IPS-NIHi11 (cell line): ENCODE measurements around the gene EMD.
"Not testable (repeated sequence)": the region's sequence is repeated elsewhere in the genome, so short reads cannot be mapped to it uniquely, and the experiment has no call there.

Source experiments
- DNase-seq: peaks from one replicate; pipeline ENCODE4 v3.0.0; 2012; ENCODE audit warnings: mixed read lengths, low spot score

The EMD gene

DNA sequence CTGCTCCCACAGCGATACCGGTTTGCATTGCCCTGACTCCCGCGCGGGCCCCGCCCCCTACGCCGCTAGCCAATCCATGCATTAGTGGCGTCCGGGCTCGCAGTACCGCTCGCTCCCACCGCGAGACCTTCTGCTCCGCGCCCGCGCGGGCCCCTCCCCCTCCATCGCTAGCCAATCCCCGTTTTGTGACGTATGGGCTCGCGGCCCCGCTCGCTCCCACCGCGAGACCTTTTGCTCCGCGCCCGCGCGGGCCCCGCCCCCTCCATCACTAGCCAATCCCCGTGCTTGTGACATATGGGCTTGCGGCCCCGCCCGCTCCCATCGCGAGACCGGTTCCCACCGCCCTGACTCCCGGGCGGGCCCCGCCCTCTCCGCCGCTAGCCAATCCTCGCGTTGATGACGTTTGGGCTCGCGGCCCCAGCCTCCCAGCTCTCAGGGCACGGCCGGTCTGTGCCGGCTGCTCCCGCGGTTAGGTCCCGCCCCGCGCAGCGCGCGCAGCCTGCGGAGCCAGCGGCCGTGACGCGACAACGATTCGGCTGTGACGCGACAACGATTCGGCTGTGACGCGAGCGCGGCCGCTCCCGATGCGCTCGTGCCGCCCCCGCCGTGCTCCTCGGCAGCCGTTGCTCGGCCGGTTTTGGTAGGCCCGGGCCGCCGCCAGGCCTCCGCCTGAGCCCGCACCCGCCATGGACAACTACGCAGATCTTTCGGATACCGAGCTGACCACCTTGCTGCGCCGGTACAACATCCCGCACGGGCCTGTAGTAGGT is at the start of gene EMD:
Gene EMD, plus strand, starts transcription at position 497 of the 770 bp plus-strand sequence. Its CDS starts 190 bp downstream, at position 687.
- peak; percentile 59 for DNase-seq

GRCh38 chrX:154332561-154332960 is 46.5 kb upstream of the EMD start:
- no peak for DNase-seq

DNA sequence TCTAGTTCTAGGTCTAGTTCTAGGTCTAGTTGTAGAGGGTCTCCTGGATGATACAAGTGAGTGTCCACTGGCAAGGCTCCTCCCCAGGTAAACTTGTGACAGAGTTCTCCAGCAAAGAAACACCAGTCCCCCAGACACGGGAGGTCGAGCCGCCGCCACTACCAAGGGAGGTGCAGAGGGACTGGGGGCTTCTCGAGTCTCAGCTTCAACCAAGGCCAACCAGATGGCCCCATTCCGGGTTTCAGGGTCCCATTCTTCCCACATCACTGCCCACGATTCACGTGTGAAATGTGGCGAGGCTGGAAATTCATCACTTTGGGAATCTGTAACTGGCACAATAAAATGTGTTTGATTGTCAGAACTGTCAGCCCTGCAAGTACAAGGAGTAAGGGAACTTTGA is 46.0 kb upstream of the EMD start:
- no peak for DNase-seq

- DNase-seq, result no peak
Measured at GRCh38 chrX:154333837-154334271, 45.2 kb upstream of the EMD start.

GRCh38 chrX:154334496-154334895 is 44.6 kb upstream of the EMD start:
- no peak for DNase-seq

GRCh38 chrX:154341399-154342298 is 37.4 kb upstream of the EMD start:
- not testable (repeated sequence) for DNase-seq

DNA sequence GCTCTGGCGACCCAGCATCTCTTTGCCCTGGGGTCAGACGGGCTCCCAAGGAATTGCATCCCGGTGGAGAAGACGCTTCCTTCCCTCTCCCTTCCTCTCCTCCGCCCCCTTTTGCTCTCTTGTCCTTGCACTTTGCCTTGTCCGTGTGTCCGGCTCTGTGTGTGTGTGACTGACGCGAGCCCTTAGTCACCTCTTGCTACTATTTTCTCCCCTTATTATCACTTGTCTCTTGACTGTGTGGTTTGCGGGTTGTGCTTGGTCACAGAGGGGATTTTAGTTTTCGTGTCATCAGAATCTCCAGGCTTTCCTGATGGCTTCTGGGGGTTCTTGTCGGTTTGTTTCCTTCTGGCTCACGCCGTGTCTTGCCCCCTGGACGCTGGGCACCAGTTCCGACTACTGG is 36.0 kb upstream of the EMD start:
- DNase-seq, result not testable (repeated sequence)

- not testable (repeated sequence) for DNase-seq
Measured at GRCh38 chrX:154343620-154344019, 35.5 kb upstream of the EMD start.

DNA sequence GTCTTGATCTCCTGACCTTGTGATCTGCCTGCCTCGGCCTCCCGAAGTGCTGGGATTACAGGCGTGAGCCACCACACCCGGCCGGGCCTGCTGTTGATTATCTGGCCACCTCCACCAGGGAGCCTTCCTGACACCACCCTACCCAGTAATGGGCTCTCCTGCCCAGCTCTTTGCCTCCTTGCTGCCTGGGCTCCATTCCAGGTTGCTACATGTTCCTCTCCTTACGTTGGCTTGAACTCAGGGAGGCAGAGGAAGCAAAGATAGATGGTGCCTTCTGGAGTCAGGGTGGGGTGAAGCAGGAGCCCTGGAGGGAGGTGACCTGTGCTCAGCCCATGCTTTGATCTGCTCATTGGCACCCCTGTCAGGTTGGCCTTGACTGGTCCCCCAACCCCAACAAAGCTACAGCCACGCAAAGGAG is 31.0 kb upstream of the EMD start:
- DNase-seq, result no peak

DNA sequence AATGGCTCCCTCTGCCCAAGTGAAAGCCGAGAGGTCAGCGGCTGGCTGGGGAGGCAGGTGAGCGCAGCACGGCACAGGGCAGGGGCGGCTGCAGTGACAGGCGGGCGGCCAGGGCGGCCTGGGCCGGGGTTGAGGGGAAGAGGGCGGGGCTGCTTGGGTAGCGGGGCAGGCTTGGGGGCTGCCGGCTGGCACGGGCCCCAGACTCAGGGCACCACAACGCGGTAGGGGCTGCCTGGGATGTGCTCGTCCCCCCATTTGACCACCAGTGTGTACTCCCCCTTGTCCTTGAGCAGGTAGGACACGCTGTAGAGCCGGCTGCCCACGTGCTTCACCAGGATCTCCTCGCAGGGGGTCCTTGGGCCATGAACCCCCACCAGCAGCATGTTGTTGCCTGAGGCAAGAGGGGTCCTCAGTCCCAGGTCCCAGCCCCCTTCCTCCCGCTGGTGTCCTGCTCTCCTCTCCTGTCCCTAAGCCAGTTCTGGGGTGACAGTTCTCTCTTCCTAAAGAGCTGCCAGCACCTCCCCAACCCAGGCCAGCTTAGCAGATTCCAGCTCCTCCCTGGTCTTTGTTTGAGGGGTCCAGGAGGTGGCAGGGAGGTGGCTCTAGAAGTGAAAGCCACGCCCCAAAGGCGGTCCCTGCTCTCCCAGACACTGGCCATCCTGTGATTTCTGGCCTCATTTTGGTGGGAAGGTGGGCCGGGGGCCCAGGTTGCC is 30.3 kb upstream of the EMD start:
- no peak for DNase-seq

DNA sequence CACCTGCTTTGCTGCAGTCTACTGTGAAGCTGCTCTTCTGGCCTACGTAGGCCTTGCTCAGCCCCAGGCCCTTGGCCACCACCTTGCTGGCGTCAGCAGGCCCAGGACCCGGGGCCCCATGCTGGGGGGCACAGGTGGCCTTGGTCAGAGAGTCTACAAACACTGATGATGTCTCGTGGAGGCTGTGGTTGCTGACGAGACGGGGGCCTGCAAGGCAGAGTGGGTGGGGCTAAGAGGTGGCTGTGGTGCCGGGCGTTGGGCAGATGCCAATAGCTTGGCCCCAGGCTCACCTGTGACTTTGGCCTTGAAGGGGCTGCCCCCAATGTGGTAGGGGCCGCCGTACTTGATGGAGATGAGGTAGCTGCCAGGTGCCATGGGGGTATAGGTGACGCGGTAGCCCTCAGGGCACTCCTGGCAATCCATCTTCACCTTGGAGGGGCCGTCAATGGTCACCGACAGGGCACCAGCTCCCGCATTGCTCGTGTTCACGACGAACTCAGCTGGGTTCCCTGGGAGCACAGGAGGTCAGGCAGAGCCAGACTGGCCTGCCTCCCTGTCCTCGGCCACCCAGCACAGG is 29.6 kb upstream of the EMD start:
- no peak for DNase-seq

DNA sequence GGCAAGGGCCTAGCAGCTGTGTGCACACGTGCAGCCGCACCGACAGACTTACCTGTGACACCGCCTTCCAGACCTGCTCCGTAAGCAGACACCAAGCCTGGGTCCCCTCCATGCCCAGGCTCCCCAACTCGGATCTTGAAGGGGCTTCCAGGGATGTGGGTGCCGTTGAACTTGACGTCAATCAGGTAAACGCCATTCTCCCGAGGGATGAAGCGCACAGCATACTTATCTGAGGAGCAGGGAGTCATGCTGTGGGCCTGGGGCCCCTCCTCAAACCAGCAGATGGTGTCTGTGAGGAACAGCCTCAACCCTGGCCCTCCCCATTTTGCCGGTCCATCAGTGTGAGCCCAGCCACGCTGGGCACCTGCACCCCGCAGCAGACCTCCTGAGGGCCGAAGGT is 29.1 kb upstream of the EMD start:
- DNase-seq, result no peak

GRCh38 chrX:154350429-154351182 is 28.5 kb upstream of the EMD start:
- no peak for DNase-seq

DNA sequence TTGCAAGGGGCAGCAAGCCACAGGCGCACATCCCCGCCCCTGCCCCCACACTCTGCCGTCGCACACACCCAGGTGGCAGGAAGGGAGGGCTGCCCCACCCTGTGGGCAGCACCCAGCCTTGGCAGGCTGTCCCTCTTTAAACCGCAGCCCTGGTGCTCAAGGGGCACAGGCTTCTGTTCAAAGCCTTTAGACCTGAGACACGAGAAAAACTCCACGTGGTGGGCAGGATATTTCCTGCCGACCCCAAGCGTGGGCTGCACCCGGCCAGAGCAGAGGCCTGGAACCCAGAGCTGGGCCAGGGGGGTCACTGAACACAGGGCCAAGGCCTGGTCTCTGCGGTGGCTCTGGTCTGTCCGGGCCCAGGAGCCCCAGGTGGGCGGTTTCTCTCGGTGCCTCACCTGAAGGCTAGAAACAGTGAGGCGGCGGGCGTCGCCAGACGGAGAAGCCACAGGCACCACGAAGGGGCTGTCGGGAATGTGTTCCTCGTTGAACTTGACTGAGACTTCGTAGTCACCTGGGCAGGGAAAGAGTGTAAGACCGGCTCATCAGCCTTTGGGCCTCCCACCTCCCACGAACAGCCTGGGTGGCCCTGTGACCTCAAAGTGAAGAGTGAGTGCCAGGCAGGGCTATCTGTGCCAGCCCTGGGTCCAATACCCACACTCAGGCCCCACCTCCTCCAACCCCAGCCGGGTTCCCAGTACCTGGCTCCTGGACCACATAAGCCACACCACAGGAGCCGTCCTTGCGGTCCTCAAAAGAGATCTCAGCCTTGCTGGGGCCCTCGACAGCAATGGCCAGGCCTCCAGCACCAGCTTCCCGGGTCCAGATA is 27.7 kb upstream of the EMD start:
- no peak for DNase-seq

- no peak for DNase-seq
Measured at GRCh38 chrX:154352012-154352401, 27.1 kb upstream of the EMD start.

DNA sequence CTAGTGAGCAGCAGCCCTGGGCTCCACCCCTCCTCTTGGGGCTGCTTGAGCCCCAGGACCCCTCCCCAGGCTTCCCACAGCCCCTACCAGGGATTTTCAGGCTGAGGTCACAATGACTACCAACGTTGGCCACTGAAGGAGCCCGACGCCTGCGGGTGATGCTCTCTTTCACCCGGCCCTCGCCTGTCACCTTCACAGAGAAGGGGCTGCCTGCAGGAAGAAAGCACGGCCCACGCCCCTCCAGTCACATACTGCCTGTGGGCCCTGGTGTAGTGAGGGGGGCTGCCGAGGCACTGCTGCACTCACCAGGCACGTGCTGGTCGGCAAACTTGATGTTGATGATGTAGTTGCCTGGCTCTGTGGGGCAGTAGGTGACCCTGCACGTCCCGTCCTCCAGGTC is 26.6 kb upstream of the EMD start:
- DNase-seq, result no peak

GRCh38 chrX:154353172-154353843 is 25.8 kb upstream of the EMD start:
- DNase-seq, result no peak

DNA sequence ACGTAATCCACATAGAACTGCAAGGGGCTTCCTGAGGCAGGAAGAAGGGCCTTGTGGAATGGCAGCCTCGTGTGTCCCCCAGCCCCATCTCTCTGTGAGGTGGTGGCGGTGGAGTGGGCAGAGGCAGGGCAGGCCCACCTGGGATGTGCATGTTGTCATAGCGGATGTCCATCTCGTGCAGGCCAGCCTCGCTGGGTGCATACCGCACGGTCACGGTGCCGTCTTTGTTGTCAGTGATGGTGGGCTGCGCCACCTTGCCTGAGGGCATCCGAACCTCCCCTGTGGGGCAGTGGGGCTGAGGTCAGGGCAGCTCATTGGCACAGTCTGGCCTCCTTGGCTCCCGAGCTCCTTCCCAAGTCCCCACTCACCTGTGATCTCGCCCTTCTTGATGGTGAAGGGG is 25.1 kb upstream of the EMD start:
- DNase-seq, result no peak

- no peak for DNase-seq
Measured at GRCh38 chrX:154354516-154354915, 24.6 kb upstream of the EMD start.
